Thoracic aorta (tissue), 2 donors: ENCODE measurements around the gene KRT24. TPM values are rescaled to one million over a fixed set of nuclear protein-coding genes. Genes with fewer than 3 reads are reported as not detected.

Experiments
- ATAC-seq: fragments of 150-250 bp; one replicate; pipeline ENCODE4 v1.8.0; 2017; ENCODE audit warnings: low read depth; ENCODE audit not compliant: insufficient number of reproducible peaks, low FRiP score
- DNase-seq: peaks from one replicate; pipeline ENCODE4 v3.0.0-alpha.2; 2020; ENCODE audit warnings: low spot score
- H3K27ac ChIP-seq, 2 donors: fragments of 200-600 bp; sonication (generic); 1 replicate in 1 of 2; 2 replicates in 1 of 2; pipeline ENCODE4 v1.5.1; 2016; ENCODE audit warnings: mild to moderate bottlenecking in 2 of 2, moderate library complexity in 2 of 2
- H3K27me3 ChIP-seq: fragments of 200-600 bp; sonication (generic); replicated peaks from 2 replicates; pipeline ENCODE4 v1.6.0; 2016; ENCODE audit warnings: mild to moderate bottlenecking; ENCODE audit not compliant: insufficient read depth
- H3K36me3 ChIP-seq: fragments of 200-600 bp; sonication (generic); one replicate; pipeline ENCODE4 v1.5.1; 2016
- H3K4me1 ChIP-seq, 2 donors: fragments of 200-600 bp; sonication (generic); 1 replicate in 1 of 2; 2 replicates in 1 of 2; pipeline versions ENCODE4 v1.5.1 to v1.6.0; 2016; ENCODE audit warnings: low read depth in 2 of 2, mild to moderate bottlenecking in 1 of 2; ENCODE audit not compliant: control insufficient read depth in 1 of 2
- H3K4me3 ChIP-seq: fragments of 200-600 bp; sonication (generic); 2 replicates; pipeline ENCODE4 v1.5.1; 2016; ENCODE audit warnings: mild to moderate bottlenecking
- H3K9me3 ChIP-seq: fragments of 200-600 bp; sonication (generic); 2 replicates; pipeline ENCODE4 v1.5.1; 2016
- CTCF ChIP-seq: fragments of 200-600 bp; sonication (generic); IDR thresholded peaks from one replicate; pipeline ENCODE4 v1.5.1; 2019; ENCODE audit warnings: antibody characterized with exemption
- total RNA-seq, 2 donors: library from RNA; depleted of rRNA; stranded (reverse); fragments of >200 nt; gene quantifications; one replicate each; pipeline versions ENCODE4 v1.1.0 to v1.2.3, GENCODE V29; 2016

KRT24 gene
- total RNA-seq, 2 donors from 2014 or later, result not detected

GRCh38 chr17:40697297-40697696 lies 6.3 kb downstream of the KRT24 start:
- no peaks in the 10 kb centered on the region for H3K4me1 ChIP-seq
- H3K36me3 ChIP-seq, result no peaks in the 10 kb centered on the region
- ATAC-seq (no peak), DNase-seq (no peak)
- no peaks in the 10 kb centered on the region for H3K27me3 ChIP-seq
- no peak for TF ChIP-seq CTCF
- H3K4me3 ChIP-seq, result no peak overlapping the region
- no peak overlapping the region for H3K27ac ChIP-seq
- H3K9me3 ChIP-seq, result no peaks in the 10 kb centered on the region

- H3K4me3 ChIP-seq, result no peak overlapping the region
- H3K27me3 ChIP-seq, result no peaks in the 10 kb centered on the region
- no peaks in the 10 kb centered on the region for H3K4me1 ChIP-seq
- H3K9me3 ChIP-seq, result no peaks in the 10 kb centered on the region
- ATAC-seq (no peak), DNase-seq (no peak)
- no peaks in the 10 kb centered on the region for H3K36me3 ChIP-seq
- no peak overlapping the region for H3K27ac ChIP-seq
- no peak for TF ChIP-seq CTCF
Measured at GRCh38 chr17:40696651-40697072, 6.9 kb downstream of the KRT24 start.

- no peak overlapping the region for H3K27ac ChIP-seq
- no peak for DNase-seq
Measured at GRCh38 chr17:40695874-40696472, 7.6 kb downstream of the KRT24 start.

GRCh38 chr17:40694584-40694983 lies 9.0 kb downstream of the KRT24 start:
- H3K36me3 ChIP-seq, result no peaks in the 10 kb centered on the region
- no peak overlapping the region for H3K27ac ChIP-seq
- H3K27me3 ChIP-seq, result no peaks in the 10 kb centered on the region
- no peak for TF ChIP-seq CTCF
- no peak for DNase-seq
- H3K4me3 ChIP-seq, result no peak overlapping the region
- H3K4me1 ChIP-seq, result no peaks in the 10 kb centered on the region
- H3K9me3 ChIP-seq, result no peaks in the 10 kb centered on the region
- no peak for ATAC-seq

More at GRCh38 chr17:40695874-40696472, 7.6 kb downstream of the KRT24 start:
- Histone ChIP-seq H3K4me3 (no peak overlapping the region), H3K9me3 (no peaks in the 10 kb centered on the region), H3K27me3 (no peaks in the 10 kb centered on the region), H3K4me1 (no peaks in the 10 kb centered on the region), H3K36me3 (no peaks in the 10 kb centered on the region)
- TF ChIP-seq CTCF, result no peak
- ATAC-seq, result no peak

GRCh38 chr17:40687106-40687505 lies 16.4 kb downstream of the KRT24 start:
- TF ChIP-seq CTCF, result no peak
- no peaks in the 10 kb centered on the region for H3K9me3 ChIP-seq
- no peaks in the 10 kb centered on the region for H3K4me1 ChIP-seq
- H3K27ac ChIP-seq, result no peak overlapping the region
- no peaks in the 10 kb centered on the region for H3K27me3 ChIP-seq
- DNase-seq (no peak), ATAC-seq (no peak)
- H3K4me3 ChIP-seq, result no peak overlapping the region
- no peaks in the 10 kb centered on the region for H3K36me3 ChIP-seq
